Ectodermal cell (in vitro differentiated cells): ENCODE results near the gene NEUROD6. TPM values are rescaled to one million over a fixed set of nuclear protein-coding genes. Genes with fewer than 3 reads are reported as not detected.

ENCODE experiments used
- H3K27ac ChIP-seq: 2 replicates; pipeline ENCODE4 v1.7.0; 2013; ENCODE audit warnings: mild to moderate bottlenecking, low read depth, low read length; ENCODE audit not compliant: insufficient read depth, poor library complexity, severe bottlenecking
- H3K27me3 ChIP-seq: 2 replicates; pipeline ENCODE4 v1.7.0; 2013; ENCODE audit warnings: mild to moderate bottlenecking, low read length; ENCODE audit not compliant: insufficient read depth, control insufficient read depth, poor library complexity, severe bottlenecking
- H3K36me3 ChIP-seq: one replicate; pipeline ENCODE4 v1.7.0; 2013; ENCODE audit warnings: low read length; ENCODE audit not compliant: control insufficient read depth, insufficient read depth
- H3K4me1 ChIP-seq: one replicate; pipeline ENCODE4 v1.7.0; 2013; ENCODE audit warnings: low read length; ENCODE audit not compliant: control insufficient read depth, insufficient read depth
- H3K4me3 ChIP-seq: 2 replicates; pipeline ENCODE4 v1.7.0; 2013; ENCODE audit warnings: low read depth, low read length, control low read depth; ENCODE audit not compliant: insufficient read depth
- H3K9me3 ChIP-seq: 2 replicates; pipeline ENCODE4 v1.7.0; 2013; ENCODE audit warnings: mild to moderate bottlenecking, low read length, moderate library complexity; ENCODE audit not compliant: control insufficient read depth
- WGBS, 2 experiments: methylation state at CpG; one replicate each; pipeline ENCODE4 v1.1.7; 2013; ENCODE audit warnings: missing lambda C conversion rate in 2 of 2; 5-methylcytosine and 5-hydroxymethylcytosine counted together
- polyA plus RNA-seq, 4 experiments: library from polyadenylated mRNA; stranded (reverse); fragments of 50-300 nt; gene quantifications; one replicate each; pipeline ENCODE4 v1.2.3, GENCODE V29; 2013

Gene NEUROD6
- not detected for polyA plus RNA-seq (2013, experiment 1 of 4)
- polyA plus RNA-seq (2013, experiment 2 of 4): not detected
- not detected for polyA plus RNA-seq (2013, experiment 3 of 4)
- polyA plus RNA-seq (2013, experiment 4 of 4): not detected

- Histone ChIP-seq H3K4me3 (no peak within 1 kb of the TSS), H3K27ac (no peak within 1 kb of the TSS), H3K4me1 (no peaks in the 10 kb centered on the region), H3K27me3 (peaks cover 23% of the 10 kb centered on the region), H3K9me3 (no peaks in the 10 kb centered on the region), H3K36me3 (no peaks in the 10 kb centered on the region)
- WGBS, 2 experiments: 95% methylated on average over 6 of the region's 6 CpGs
Observed at GRCh38 chr7:31340603-31341002, at the start of gene NEUROD6. NEUROD6 (minus strand) TSS chr7:31340726; CDS start chr7:31339268, 1,458 bp downstream.

GRCh38 chr7:31384466-31384865 lies 43.9 kb upstream of the NEUROD6 start:
- Histone ChIP-seq H3K9me3 (no peaks in the 10 kb centered on the region), H3K27me3 (no peaks in the 10 kb centered on the region), H3K4me3 (no peak overlapping the region), H3K4me1 (no peaks in the 10 kb centered on the region), H3K27ac (no peak overlapping the region), H3K36me3 (no peaks in the 10 kb centered on the region)
- WGBS, 2 experiments: 92 to 93% methylated on average over 4 of the region's 4 CpGs

- no peak overlapping the region for H3K4me3 ChIP-seq
- 89 to 90% methylated on average over 1 to 2 of the region's 2 CpGs for WGBS, 2 experiments
- no peak overlapping the region for H3K27ac ChIP-seq
- no peaks in the 10 kb centered on the region for H3K4me1 ChIP-seq
- no peaks in the 10 kb centered on the region for H3K27me3 ChIP-seq
- H3K9me3 ChIP-seq: no peaks in the 10 kb centered on the region
- H3K36me3 ChIP-seq: no peaks in the 10 kb centered on the region
Observed at GRCh38 chr7:31382722-31383121, 42.2 kb upstream of the NEUROD6 start.

- H3K4me1 ChIP-seq: no peaks in the 10 kb centered on the region
- no peak overlapping the region for H3K27ac ChIP-seq
- H3K4me3 ChIP-seq: no peak overlapping the region
- peaks cover 4% of the 10 kb centered on the region for H3K27me3 ChIP-seq
- 84 to 90% methylated on average over 12 of the region's 12 CpGs for WGBS, 2 experiments
- no peaks in the 10 kb centered on the region for H3K36me3 ChIP-seq
- H3K9me3 ChIP-seq: no peaks in the 10 kb centered on the region
Observed at GRCh38 chr7:31373337-31374289, 33.1 kb upstream of the NEUROD6 start.

GRCh38 chr7:31372231-31372959 lies 31.9 kb upstream of the NEUROD6 start:
- Histone ChIP-seq H3K4me1 (no peaks in the 10 kb centered on the region), H3K4me3 (no peak overlapping the region), H3K27ac (no peak overlapping the region), H3K27me3 (peaks cover 4% of the 10 kb centered on the region), H3K9me3 (no peaks in the 10 kb centered on the region), H3K36me3 (no peaks in the 10 kb centered on the region)
- WGBS, 2 experiments: 92% methylated on average over 11 of the region's 11 CpGs

GRCh38 chr7:31371621-31372020 lies 31.1 kb upstream of the NEUROD6 start:
- Histone ChIP-seq H3K36me3 (no peaks in the 10 kb centered on the region), H3K27me3 (peaks cover 4% of the 10 kb centered on the region), H3K4me3 (no peak overlapping the region), H3K9me3 (no peaks in the 10 kb centered on the region), H3K4me1 (no peaks in the 10 kb centered on the region), H3K27ac (no peak overlapping the region)
- WGBS, 2 experiments: 25% methylated on average over 1 of the region's 2 CpGs; no CpG with 5 or more reads in 1 of the 2 experiments

- peaks cover 4% of the 10 kb centered on the region for H3K27me3 ChIP-seq
- no peak overlapping the region for H3K27ac ChIP-seq
- H3K9me3 ChIP-seq: no peaks in the 10 kb centered on the region
- H3K4me3 ChIP-seq: no peak overlapping the region
- WGBS, 2 experiments: 73 to 77% methylated on average over 3 of the region's 3 CpGs
- no peaks in the 10 kb centered on the region for H3K36me3 ChIP-seq
- no peaks in the 10 kb centered on the region for H3K4me1 ChIP-seq
Observed at GRCh38 chr7:31370609-31371008, 30.1 kb upstream of the NEUROD6 start.

GRCh38 chr7:31368620-31369019 lies 28.1 kb upstream of the NEUROD6 start:
- no peaks in the 10 kb centered on the region for H3K9me3 ChIP-seq
- WGBS, 2 experiments: 85 to 86% methylated on average over 10 of the region's 10 CpGs
- H3K36me3 ChIP-seq: no peaks in the 10 kb centered on the region
- no peaks in the 10 kb centered on the region for H3K27me3 ChIP-seq
- no peak overlapping the region for H3K27ac ChIP-seq
- H3K4me3 ChIP-seq: no peak overlapping the region
- no peaks in the 10 kb centered on the region for H3K4me1 ChIP-seq

GRCh38 chr7:31363496-31363895 lies 23.0 kb upstream of the NEUROD6 start:
- Histone ChIP-seq H3K27me3 (no peaks in the 10 kb centered on the region), H3K4me3 (no peak overlapping the region), H3K27ac (no peak overlapping the region), H3K9me3 (no peaks in the 10 kb centered on the region), H3K36me3 (no peaks in the 10 kb centered on the region), H3K4me1 (no peaks in the 10 kb centered on the region)
- WGBS, 2 experiments: 91 to 96% methylated on average over 3 of the region's 3 CpGs

- H3K27ac ChIP-seq: no peak overlapping the region
- H3K36me3 ChIP-seq: no peaks in the 10 kb centered on the region
- 91 to 95% methylated on average over 3 to 5 of the region's 5 CpGs for WGBS, 2 experiments
- no peaks in the 10 kb centered on the region for H3K9me3 ChIP-seq
- no peaks in the 10 kb centered on the region for H3K27me3 ChIP-seq
- no peaks in the 10 kb centered on the region for H3K4me1 ChIP-seq
- H3K4me3 ChIP-seq: no peak overlapping the region
Observed at GRCh38 chr7:31363051-31363450, 22.5 kb upstream of the NEUROD6 start.
